ENCODE measurements around the gene ZCCHC7. TPM values are rescaled to one million over a fixed set of nuclear protein-coding genes. Genes with fewer than 3 reads are reported as not detected.

ZCCHC7 gene
- total and polyA plus RNA-seq, 10 of the 15 experiments (the other 5 are each of a cell fraction or from before 2014, with no cell fraction given): 42.9 to 178 (median 53.3) TPM

GRCh38 chr9:37327553-37327952, 207.2 kb downstream of the ZCCHC7 start:
- Histone ChIP-seq H3K36me3 (ENCODE audit: control insufficient read depth in 2 of 2, insufficient read depth in 2 of 2, low read length in 1 of 2) (no peaks in the 10 kb centered on the region; a peak in 1 of 4 replicates), H3K4me1 (ENCODE audit: control insufficient read depth, insufficient read depth, low read length) (peaks cover 33% of the 10 kb centered on the region), H3K79me2 (ENCODE audit: control insufficient read depth, insufficient read depth, low read length) (peaks cover 9% of the 10 kb centered on the region), H3K4me3 (no peak overlapping the region), H3K9ac (ENCODE audit: control insufficient read depth, insufficient read depth, low read length) (peak overlapping the region; percentile 30), H3K4me2 (ENCODE audit: control insufficient read depth, insufficient read depth) (no peak overlapping the region), H2AFZ (ENCODE audit: control insufficient read depth, low read depth, low read length) (no peak overlapping the region), H3K27me3 (replicated peaks in 1 of 2; ENCODE audit: control insufficient read depth in 2 of 2, insufficient read depth in 2 of 2, low read length in 1 of 2) (no peaks in the 10 kb centered on the region), H3K27ac (ENCODE audit: control insufficient read depth, insufficient read depth) (peak overlapping the region; percentile 40), H3K9me3 (replicated peaks; ENCODE audit: control insufficient read depth, insufficient read depth, low read length) (no peaks in the 10 kb centered on the region), H4K20me1 (ENCODE audit: control insufficient read depth, insufficient read depth) (no peaks in the 10 kb centered on the region)
- POLR2A ChIA-PET: interaction anchor here (0.7 to 2.9 kb wide), 3 partner anchors 9 to 248 kb away, joined by 5 to 9 read pairs (median 6); no protein-coding TSS in a partner anchor
- intact Hi-C loops (cut with micrococcal nuclease; ENCODE audit: unreplicated experiment): loop anchor here (5.0 kb wide), 2 partner anchors 295 to 455 kb away; partner anchors contain the start of gene PAX5
- BruUV-seq (replicated peaks): no TSS peak
- RAD21 ChIA-PET (ENCODE audit: unreplicated experiment): interaction anchor here (2.0 to 6.0 kb wide), 6 partner anchors 26 to 335 kb away, joined by 6 to 33 read pairs (median 19); no protein-coding TSS in a partner anchor
- CTCF ChIA-PET: interaction anchor here (0.7 to 8.1 kb wide), 10 partner anchors 9 to 454 kb away, joined by 3 to 60 read pairs (median 6); no protein-coding TSS in a partner anchor
- WGBS (ENCODE audit: insufficient coverage, insufficient replicate concordance, low lambda C conversion rate, missing lambda C conversion rate): 35% methylated on average over 4 of the region's 4 CpGs
- ATAC-seq (no peak), DNase-seq (ENCODE audit: low read depth, low spot score) (no peak), FAIRE-seq (no peak)
- SMC1A ChIA-PET (ENCODE audit: uncharacterized antibody, unreplicated experiment): interaction anchor here (1.0 to 5.6 kb wide), 12 partner anchors 10 to 334 kb away, joined by 3 to 44 read pairs (median 10); no protein-coding TSS in a partner anchor
- in situ Hi-C loops (cut with MboI): no loop called here
- TF ChIP-seq SMARCA5 (IDR thresholded peaks at IDR 0.05): no peak
- no peak for TF ChIP-seq RBBP5 (conservative IDR thresholded peaks at IDR 0.05)
- TF ChIP-seq PRDM15 (CRISPR knock-in tag; IDR thresholded peaks at IDR 0.05): no peak
- TF ChIP-seq, protein P1, sequence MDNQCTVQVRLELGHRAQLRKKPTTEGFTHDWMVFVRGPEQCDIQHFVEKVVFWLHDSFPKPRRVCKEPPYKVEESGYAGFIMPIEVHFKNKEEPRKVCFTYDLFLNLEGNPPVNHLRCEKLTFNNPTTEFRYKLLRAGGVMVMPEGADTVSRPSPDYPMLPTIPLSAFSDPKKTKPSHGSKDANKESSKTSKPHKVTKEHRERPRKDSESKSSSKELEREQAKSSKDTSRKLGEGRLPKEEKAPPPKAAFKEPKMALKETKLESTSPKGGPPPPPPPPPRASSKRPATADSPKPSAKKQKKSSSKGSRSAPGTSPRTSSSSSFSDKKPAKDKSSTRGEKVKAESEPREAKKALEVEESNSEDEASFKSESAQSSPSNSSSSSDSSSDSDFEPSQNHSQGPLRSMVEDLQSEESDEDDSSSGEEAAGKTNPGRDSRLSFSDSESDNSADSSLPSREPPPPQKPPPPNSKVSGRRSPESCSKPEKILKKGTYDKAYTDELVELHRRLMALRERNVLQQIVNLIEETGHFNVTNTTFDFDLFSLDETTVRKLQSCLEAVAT (IDR thresholded peaks at IDR 0.05): no peak
- TF ChIP-seq ZSCAN29 (IDR thresholded peaks at IDR 0.05): no peak
- TF ChIP-seq, protein P2, sequence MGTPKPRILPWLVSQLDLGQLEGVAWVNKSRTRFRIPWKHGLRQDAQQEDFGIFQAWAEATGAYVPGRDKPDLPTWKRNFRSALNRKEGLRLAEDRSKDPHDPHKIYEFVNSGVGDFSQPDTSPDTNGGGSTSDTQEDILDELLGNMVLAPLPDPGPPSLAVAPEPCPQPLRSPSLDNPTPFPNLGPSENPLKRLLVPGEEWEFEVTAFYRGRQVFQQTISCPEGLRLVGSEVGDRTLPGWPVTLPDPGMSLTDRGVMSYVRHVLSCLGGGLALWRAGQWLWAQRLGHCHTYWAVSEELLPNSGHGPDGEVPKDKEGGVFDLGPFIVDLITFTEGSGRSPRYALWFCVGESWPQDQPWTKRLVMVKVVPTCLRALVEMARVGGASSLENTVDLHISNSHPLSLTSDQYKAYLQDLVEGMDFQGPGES (IDR thresholded peaks at IDR 0.05): no peak
- no peak for TF ChIP-seq FOS (IDR thresholded peaks at IDR 0.05; ENCODE audit: borderline replicate concordance, extremely low read depth, insufficient read length)
- TF ChIP-seq MAX (IDR thresholded peaks at IDR 0.05; ENCODE audit: low read depth, low read length): no peak
- TF ChIP-seq, protein P3, sequence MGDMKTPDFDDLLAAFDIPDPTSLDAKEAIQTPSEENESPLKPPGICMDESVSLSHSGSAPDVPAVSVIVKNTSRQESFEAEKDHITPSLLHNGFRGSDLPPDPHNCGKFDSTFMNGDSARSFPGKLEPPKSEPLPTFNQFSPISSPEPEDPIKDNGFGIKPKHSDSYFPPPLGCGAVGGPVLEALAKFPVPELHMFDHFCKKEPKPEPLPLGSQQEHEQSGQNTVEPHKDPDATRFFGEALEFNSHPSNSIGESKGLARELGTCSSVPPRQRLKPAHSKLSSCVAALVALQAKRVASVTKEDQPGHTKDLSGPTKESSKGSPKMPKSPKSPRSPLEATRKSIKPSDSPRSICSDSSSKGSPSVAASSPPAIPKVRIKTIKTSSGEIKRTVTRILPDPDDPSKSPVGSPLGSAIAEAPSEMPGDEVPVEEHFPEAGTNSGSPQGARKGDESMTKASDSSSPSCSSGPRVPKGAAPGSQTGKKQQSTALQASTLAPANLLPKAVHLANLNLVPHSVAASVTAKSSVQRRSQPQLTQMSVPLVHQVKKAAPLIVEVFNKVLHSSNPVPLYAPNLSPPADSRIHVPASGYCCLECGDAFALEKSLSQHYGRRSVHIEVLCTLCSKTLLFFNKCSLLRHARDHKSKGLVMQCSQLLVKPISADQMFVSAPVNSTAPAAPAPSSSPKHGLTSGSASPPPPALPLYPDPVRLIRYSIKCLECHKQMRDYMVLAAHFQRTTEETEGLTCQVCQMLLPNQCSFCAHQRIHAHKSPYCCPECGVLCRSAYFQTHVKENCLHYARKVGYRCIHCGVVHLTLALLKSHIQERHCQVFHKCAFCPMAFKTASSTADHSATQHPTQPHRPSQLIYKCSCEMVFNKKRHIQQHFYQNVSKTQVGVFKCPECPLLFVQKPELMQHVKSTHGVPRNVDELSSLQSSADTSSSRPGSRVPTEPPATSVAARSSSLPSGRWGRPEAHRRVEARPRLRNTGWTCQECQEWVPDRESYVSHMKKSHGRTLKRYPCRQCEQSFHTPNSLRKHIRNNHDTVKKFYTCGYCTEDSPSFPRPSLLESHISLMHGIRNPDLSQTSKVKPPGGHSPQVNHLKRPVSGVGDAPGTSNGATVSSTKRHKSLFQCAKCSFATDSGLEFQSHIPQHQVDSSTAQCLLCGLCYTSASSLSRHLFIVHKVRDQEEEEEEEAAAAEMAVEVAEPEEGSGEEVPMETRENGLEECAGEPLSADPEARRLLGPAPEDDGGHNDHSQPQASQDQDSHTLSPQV (IDR thresholded peaks at IDR 0.05): no peak
- TF ChIP-seq E2F4 (IDR thresholded peaks at IDR 0.05; ENCODE audit: low read depth, low read length): no peak
- no peak for TF ChIP-seq ZNF384 (IDR thresholded peaks at IDR 0.05; ENCODE audit: borderline replicate concordance, low read depth, low read length)

All from GM12878 (cell line).